HepG2 (cell line): ENCODE measurements around the gene SOST. TPM values are rescaled to one million over a fixed set of nuclear protein-coding genes. Genes with fewer than 3 reads are reported as not detected.

Experiments used
- CBFB ChIP-seq: sonication (generic); formaldehyde crosslinking; IDR thresholded peaks from 2 replicates; pipeline ENCODE4 v1.4.0; 2020; ENCODE audit warnings: missing genetic modification reagents
- HOXA5 ChIP-seq: sonication (generic); formaldehyde crosslinking; IDR thresholded peaks from 2 replicates; pipeline ENCODE4 v1.4.0; 2020; ENCODE audit warnings: missing genetic modification reagents
- HOXA7 ChIP-seq: sonication (generic); formaldehyde crosslinking; IDR thresholded peaks from 2 replicates; pipeline ENCODE4 v1.8.1; 2022; ENCODE audit warnings: mild to moderate bottlenecking, missing genetic modification reagents, moderate library complexity
- KAT7 ChIP-seq: IDR thresholded peaks from 2 replicates; pipeline ENCODE4 v1.6.1; 2018; ENCODE audit warnings: borderline replicate concordance, missing compliant biosample characterization
- NCOA2 ChIP-seq: sonication (generic); formaldehyde crosslinking; IDR thresholded peaks from 2 replicates; pipeline ENCODE4 v1.8.0; 2022; ENCODE audit warnings: inconsistent platforms
- SMAD1 ChIP-seq: sonication (generic); formaldehyde crosslinking; IDR thresholded peaks from 2 replicates; pipeline ENCODE4 v1.4.0; 2020; ENCODE audit warnings: missing genetic modification reagents, low read depth, mild to moderate bottlenecking, borderline replicate concordance
- SNAI1 ChIP-seq: sonication (generic); formaldehyde crosslinking; IDR thresholded peaks from 2 replicates; pipeline ENCODE4 v1.5.0; 2020; ENCODE audit warnings: mild to moderate bottlenecking, missing genetic modification reagents, borderline replicate concordance
- TAF1 ChIP-seq: sonication (generic); formaldehyde crosslinking; IDR thresholded peaks from 2 replicates; pipeline ENCODE4 v1.4.0; 2020; ENCODE audit warnings: missing genetic modification reagents
- TBX3 ChIP-seq: fragments of 450-650 bp; IDR thresholded peaks from 2 replicates; pipeline ENCODE4 v1.6.1; 2017; ENCODE audit warnings: antibody characterized with exemption, mild to moderate bottlenecking, inconsistent platforms, borderline replicate concordance
- TCF7 ChIP-seq: sonication (generic); IDR thresholded peaks from 2 replicates; pipeline ENCODE4 v1.6.1; 2016; ENCODE audit warnings: antibody characterized with exemption, low read depth
- ZFP90 ChIP-seq: sonication (generic); formaldehyde crosslinking; IDR thresholded peaks from 2 replicates; pipeline ENCODE4 v1.8.0; 2022; ENCODE audit warnings: missing genetic modification reagents, mild to moderate bottlenecking, inconsistent platforms, borderline replicate concordance
- ZNF101 ChIP-seq: sonication (generic); formaldehyde crosslinking; IDR thresholded peaks from 2 replicates; pipeline ENCODE4 v1.4.0; 2020; ENCODE audit warnings: mild to moderate bottlenecking, low read depth, missing genetic modification reagents, borderline replicate concordance
- ZNF180 ChIP-seq: sonication (generic); formaldehyde crosslinking; IDR thresholded peaks from 2 replicates; pipeline ENCODE4 v1.4.0; 2020; ENCODE audit warnings: low read depth, missing genetic modification reagents, borderline replicate concordance
- ZNF460 ChIP-seq: sonication (generic); formaldehyde crosslinking; IDR thresholded peaks from 2 replicates; pipeline ENCODE4 v1.5.1; 2020; ENCODE audit warnings: missing genetic modification reagents, mild to moderate bottlenecking, borderline replicate concordance
- ZNF703 ChIP-seq: sonication (generic); formaldehyde crosslinking; IDR thresholded peaks from 2 replicates; pipeline ENCODE4 v1.5.1; 2020; ENCODE audit warnings: missing genetic modification reagents, mild to moderate bottlenecking, moderate library complexity, borderline replicate concordance
- ZNF720 ChIP-seq: sonication (generic); formaldehyde crosslinking; IDR thresholded peaks from 2 replicates; pipeline ENCODE4 v1.4.0; 2020; ENCODE audit warnings: missing genetic modification reagents
- ZNF781 ChIP-seq: sonication (generic); formaldehyde crosslinking; IDR thresholded peaks from 2 replicates; pipeline ENCODE4 v1.5.1; 2020; ENCODE audit warnings: borderline replicate concordance, mild to moderate bottlenecking, missing genetic modification reagents; ENCODE audit errors: not compliant biosample characterization
- polyA plus RNA-seq, 8 experiments: library from polyadenylated mRNA; depleted of rRNA in 3 of 8; stranded (reverse) in 7 of 8; unstranded in 1 of 8; fragments of >200 nt; fragmentation: Illumina TruSeq in 4 of 8; extraction: Trizol in 4 of 8; gene quantifications; 2 replicates each; pipeline versions ENCODE4 v1.2.1 to v1.2.3, GENCODE V29; 2011 to 2016; ENCODE audit warnings: low read depth in 4 of 8, missing spikeins in 1 of 8, mixed read lengths in 1 of 8; ENCODE audit not compliant: insufficient read depth in 1 of 8
- total RNA-seq, 5 experiments: library from RNA; depleted of rRNA; stranded (reverse); fragments of >200 nt; fragmentation: Illumina TruSeq; extraction: Trizol; gene quantifications; 2 replicates each; pipeline ENCODE4 v1.2.3, GENCODE V29; 2016; ENCODE audit warnings: low read depth in 1 of 5
- TF ChIP-seq, protein P1 (sequence below): sonication (generic); formaldehyde crosslinking; IDR thresholded peaks from 2 replicates; pipeline ENCODE4 v1.4.0; 2020; ENCODE audit warnings: missing genetic modification reagents, mild to moderate bottlenecking, borderline replicate concordance
- TF ChIP-seq, protein P2 (sequence below): sonication (generic); formaldehyde crosslinking; IDR thresholded peaks from 2 replicates; pipeline ENCODE4 v1.4.0; 2020; ENCODE audit warnings: mild to moderate bottlenecking, missing genetic modification reagents
- TF ChIP-seq, protein P3 (sequence below): sonication (generic); formaldehyde crosslinking; IDR thresholded peaks from 2 replicates; pipeline ENCODE4 v1.4.0; 2020; ENCODE audit warnings: missing genetic modification reagents
- TF ChIP-seq, protein P4 (sequence below): sonication (generic); formaldehyde crosslinking; IDR thresholded peaks from 2 replicates; pipeline ENCODE4 v1.4.0; 2020; ENCODE audit warnings: missing genetic modification reagents, borderline replicate concordance
- TF ChIP-seq, protein P5 (sequence below): sonication (generic); formaldehyde crosslinking; IDR thresholded peaks from 2 replicates; pipeline ENCODE4 v1.4.0; 2020; ENCODE audit warnings: missing genetic modification reagents

The SOST gene
- total and polyA plus RNA-seq, 2 of the 13 experiments (the other 11 are each of a cell fraction or from before 2014, with no cell fraction given) = not detected

DNA sequence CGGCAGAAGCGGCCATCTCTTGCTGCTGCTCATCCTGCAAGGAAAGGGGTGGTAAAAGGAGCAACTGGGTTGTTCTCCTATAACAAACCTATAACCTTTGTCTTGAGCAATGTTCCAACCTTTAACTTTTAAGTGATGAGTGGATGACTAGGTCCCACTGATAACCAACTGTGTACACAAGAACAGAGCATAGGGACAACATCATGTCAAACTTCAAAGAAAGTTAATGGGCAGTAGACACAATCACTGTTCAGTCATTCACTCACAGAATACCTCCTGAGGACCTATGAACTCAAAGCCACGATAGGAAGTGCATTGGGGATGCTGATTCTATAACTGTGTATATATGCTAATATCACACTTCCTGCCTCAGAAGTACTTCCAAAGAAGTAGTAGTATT lies 43.3 kb upstream of the SOST start (continued):
- TF ChIP-seq TBX3 (peak; percentile 95), TAF1 (CRISPR knock-in tag) (no peak), HOXA5 (CRISPR knock-in tag) (no peak), ZNF101 (no peak), KAT7 (CRISPR knock-in tag) (no peak), ZNF781 (no peak), ZNF720 (CRISPR knock-in tag) (no peak), ZFP90 (CRISPR knock-in tag) (no peak), CBFB (no peak), SMAD1 (CRISPR knock-in tag) (no peak), ZNF703 (CRISPR knock-in tag) (no peak), TCF7 (peak; percentile 99), ZNF180 (no peak), HOXA7 (CRISPR knock-in tag) (no peak), ZNF460 (no peak; the same call in 1 of the 2 replicates), SNAI1 (CRISPR knock-in tag) (no peak), NCOA2 (peak; percentile 83)
- TF ChIP-seq, protein P1, sequence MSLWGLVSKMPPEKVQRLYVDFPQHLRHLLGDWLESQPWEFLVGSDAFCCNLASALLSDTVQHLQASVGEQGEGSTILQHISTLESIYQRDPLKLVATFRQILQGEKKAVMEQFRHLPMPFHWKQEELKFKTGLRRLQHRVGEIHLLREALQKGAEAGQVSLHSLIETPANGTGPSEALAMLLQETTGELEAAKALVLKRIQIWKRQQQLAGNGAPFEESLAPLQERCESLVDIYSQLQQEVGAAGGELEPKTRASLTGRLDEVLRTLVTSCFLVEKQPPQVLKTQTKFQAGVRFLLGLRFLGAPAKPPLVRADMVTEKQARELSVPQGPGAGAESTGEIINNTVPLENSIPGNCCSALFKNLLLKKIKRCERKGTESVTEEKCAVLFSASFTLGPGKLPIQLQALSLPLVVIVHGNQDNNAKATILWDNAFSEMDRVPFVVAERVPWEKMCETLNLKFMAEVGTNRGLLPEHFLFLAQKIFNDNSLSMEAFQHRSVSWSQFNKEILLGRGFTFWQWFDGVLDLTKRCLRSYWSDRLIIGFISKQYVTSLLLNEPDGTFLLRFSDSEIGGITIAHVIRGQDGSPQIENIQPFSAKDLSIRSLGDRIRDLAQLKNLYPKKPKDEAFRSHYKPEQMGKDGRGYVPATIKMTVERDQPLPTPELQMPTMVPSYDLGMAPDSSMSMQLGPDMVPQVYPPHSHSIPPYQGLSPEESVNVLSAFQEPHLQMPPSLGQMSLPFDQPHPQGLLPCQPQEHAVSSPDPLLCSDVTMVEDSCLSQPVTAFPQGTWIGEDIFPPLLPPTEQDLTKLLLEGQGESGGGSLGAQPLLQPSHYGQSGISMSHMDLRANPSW (CRISPR knock-in tag) = no peak
- TF ChIP-seq, protein P2, sequence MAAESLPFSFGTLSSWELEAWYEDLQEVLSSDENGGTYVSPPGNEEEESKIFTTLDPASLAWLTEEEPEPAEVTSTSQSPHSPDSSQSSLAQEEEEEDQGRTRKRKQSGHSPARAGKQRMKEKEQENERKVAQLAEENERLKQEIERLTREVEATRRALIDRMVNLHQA = no peak
- TF ChIP-seq, protein P3, sequence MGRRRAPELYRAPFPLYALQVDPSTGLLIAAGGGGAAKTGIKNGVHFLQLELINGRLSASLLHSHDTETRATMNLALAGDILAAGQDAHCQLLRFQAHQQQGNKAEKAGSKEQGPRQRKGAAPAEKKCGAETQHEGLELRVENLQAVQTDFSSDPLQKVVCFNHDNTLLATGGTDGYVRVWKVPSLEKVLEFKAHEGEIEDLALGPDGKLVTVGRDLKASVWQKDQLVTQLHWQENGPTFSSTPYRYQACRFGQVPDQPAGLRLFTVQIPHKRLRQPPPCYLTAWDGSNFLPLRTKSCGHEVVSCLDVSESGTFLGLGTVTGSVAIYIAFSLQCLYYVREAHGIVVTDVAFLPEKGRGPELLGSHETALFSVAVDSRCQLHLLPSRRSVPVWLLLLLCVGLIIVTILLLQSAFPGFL = no peak
- TF ChIP-seq, protein P4, sequence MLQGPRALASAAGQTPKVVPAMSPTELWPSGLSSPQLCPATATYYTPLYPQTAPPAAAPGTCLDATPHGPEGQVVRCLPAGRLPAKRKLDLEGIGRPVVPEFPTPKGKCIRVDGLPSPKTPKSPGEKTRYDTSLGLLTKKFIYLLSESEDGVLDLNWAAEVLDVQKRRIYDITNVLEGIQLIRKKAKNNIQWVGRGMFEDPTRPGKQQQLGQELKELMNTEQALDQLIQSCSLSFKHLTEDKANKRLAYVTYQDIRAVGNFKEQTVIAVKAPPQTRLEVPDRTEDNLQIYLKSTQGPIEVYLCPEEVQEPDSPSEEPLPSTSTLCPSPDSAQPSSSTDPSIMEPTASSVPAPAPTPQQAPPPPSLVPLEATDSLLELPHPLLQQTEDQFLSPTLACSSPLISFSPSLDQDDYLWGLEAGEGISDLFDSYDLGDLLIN = no peak
- TF ChIP-seq, protein P5, sequence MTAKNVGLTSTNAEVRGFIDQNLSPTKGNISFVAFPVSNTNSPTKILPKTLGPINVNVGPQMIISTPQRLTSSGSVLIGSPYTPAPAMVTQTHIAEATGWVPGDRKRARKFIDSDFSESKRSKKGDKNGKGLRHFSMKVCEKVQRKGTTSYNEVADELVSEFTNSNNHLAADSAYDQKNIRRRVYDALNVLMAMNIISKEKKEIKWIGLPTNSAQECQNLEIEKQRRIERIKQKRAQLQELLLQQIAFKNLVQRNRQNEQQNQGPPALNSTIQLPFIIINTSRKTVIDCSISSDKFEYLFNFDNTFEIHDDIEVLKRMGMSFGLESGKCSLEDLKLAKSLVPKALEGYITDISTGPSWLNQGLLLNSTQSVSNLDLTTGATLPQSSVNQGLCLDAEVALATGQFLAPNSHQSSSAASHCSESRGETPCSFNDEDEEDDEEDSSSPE (CRISPR knock-in tag) = no peak
